Measurements from ENCODE around the gene ZNF668.

Gene ZNF668

GRCh38 chr16:31050280-31051030, 23.6 kb downstream of the ZNF668 start:
- Histone ChIP-seq H3K4me3 (ENCODE audit: low read depth in 1 of 2, low read length in 1 of 2) (no peak overlapping the region), H3K27ac (no peak overlapping the region), H3K27me3 (no peaks in the 10 kb centered on the region), H3K4me1 (ENCODE audit: control insufficient read depth in 1 of 2, insufficient read depth in 1 of 2, low read depth in 1 of 2, low read length in 1 of 2) (peaks cover 0 to 4% of the 10 kb centered on the region in 2 experiments), H3K9me3 (no peaks in the 10 kb centered on the region), H3K36me3 (no peaks in the 10 kb centered on the region)
- TF ChIP-seq CTCF (IDR thresholded peaks at IDR 0.05) = no peak

- no peaks in the 10 kb centered on the region for H3K9me3 ChIP-seq
- no peaks in the 10 kb centered on the region for H3K27me3 ChIP-seq
- no peak overlapping the region for H3K4me3 ChIP-seq (ENCODE audit: low read depth in 1 of 2, low read length in 1 of 2)
- H3K27ac ChIP-seq = no peak overlapping the region
- peaks cover 0 to 4% of the 10 kb centered on the region in 2 experiments for H3K4me1 ChIP-seq (ENCODE audit: control insufficient read depth in 1 of 2, insufficient read depth in 1 of 2, low read depth in 1 of 2, low read length in 1 of 2)
- H3K36me3 ChIP-seq = peaks cover 46% of the 10 kb centered on the region
- no peak for TF ChIP-seq CTCF (IDR thresholded peaks at IDR 0.05)
Observed at GRCh38 chr16:31043898-31044481, 30.1 kb downstream of the ZNF668 start.

- H3K4me1 ChIP-seq (ENCODE audit: control insufficient read depth in 1 of 2, insufficient read depth in 1 of 2, low read depth in 1 of 2, low read length in 1 of 2) = peaks cover 0 to under 1% of the 10 kb centered on the region in 2 experiments
- no peak for TF ChIP-seq CTCF (IDR thresholded peaks at IDR 0.05)
- H3K36me3 ChIP-seq = peaks cover 52% of the 10 kb centered on the region
- H3K9me3 ChIP-seq = no peaks in the 10 kb centered on the region
- H3K4me3 ChIP-seq (ENCODE audit: low read depth in 1 of 2, low read length in 1 of 2) = no peak overlapping the region
- H3K27ac ChIP-seq = no peak overlapping the region
- no peaks in the 10 kb centered on the region for H3K27me3 ChIP-seq
Observed at GRCh38 chr16:31043352-31043751, 30.7 kb downstream of the ZNF668 start.

- no peak for TF ChIP-seq CTCF (IDR thresholded peaks at IDR 0.05)
- peaks cover 57% of the 10 kb centered on the region for H3K36me3 ChIP-seq
Observed at GRCh38 chr16:31042866-31043265, 31.2 kb downstream of the ZNF668 start.

GRCh38 chr16:31038993-31039392, 35.0 kb downstream of the ZNF668 start:
- Histone ChIP-seq H3K9me3 (no peaks in the 10 kb centered on the region), H3K36me3 (peaks cover 70% of the 10 kb centered on the region), H3K4me3 (ENCODE audit: low read depth in 1 of 2, low read length in 1 of 2) (no peak overlapping the region), H3K4me1 (ENCODE audit: control insufficient read depth in 1 of 2, insufficient read depth in 1 of 2, low read depth in 1 of 2, low read length in 1 of 2) (peaks cover 13 to 26% of the 10 kb centered on the region in 2 experiments), H3K27me3 (no peaks in the 10 kb centered on the region), H3K27ac (no peak overlapping the region)
- no peak for TF ChIP-seq CTCF (IDR thresholded peaks at IDR 0.05)

More at GRCh38 chr16:31042866-31043265, 31.2 kb downstream of the ZNF668 start:
- no peaks in the 10 kb centered on the region for H3K4me1 ChIP-seq (ENCODE audit: control insufficient read depth in 1 of 2, insufficient read depth in 1 of 2, low read depth in 1 of 2, low read length in 1 of 2)
- no peaks in the 10 kb centered on the region for H3K27me3 ChIP-seq
- H3K9me3 ChIP-seq = no peaks in the 10 kb centered on the region
- H3K4me3 ChIP-seq (ENCODE audit: low read depth in 1 of 2, low read length in 1 of 2) = no peak overlapping the region
- no peak overlapping the region for H3K27ac ChIP-seq
